ENCODE measurements around the gene RNASEL. TPM values are rescaled to one million over a fixed set of nuclear protein-coding genes. Genes with fewer than 3 reads are reported as not detected.

Gene RNASEL
- total and polyA plus RNA-seq, 3 experiments from 2014 or later: 5.3 to 8.7 (median 5.6) TPM

DNA sequence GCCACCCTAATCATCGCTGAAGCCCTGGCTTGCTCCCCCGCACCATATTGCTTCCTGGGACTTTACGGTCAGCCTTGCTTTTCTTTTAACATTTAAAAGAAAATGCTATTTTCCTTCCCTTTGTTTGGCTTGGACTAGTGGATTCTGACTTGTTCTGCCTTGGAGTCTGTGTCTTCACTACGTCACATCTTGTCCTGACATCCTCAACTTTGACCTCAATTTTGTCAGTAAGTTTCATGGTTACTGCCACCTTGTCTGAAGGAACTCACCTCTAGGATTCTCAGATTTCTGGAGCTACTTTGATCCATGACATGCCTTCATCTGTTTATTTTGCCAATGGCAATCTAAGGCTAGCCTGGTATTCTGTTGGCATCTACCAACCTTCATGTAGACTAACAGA is 4.3 kb downstream of the RNASEL start:
- H3K4me1 ChIP-seq (ENCODE audit: insufficient read depth, low read length): peaks cover 54% of the 10 kb centered on the region

DNA sequence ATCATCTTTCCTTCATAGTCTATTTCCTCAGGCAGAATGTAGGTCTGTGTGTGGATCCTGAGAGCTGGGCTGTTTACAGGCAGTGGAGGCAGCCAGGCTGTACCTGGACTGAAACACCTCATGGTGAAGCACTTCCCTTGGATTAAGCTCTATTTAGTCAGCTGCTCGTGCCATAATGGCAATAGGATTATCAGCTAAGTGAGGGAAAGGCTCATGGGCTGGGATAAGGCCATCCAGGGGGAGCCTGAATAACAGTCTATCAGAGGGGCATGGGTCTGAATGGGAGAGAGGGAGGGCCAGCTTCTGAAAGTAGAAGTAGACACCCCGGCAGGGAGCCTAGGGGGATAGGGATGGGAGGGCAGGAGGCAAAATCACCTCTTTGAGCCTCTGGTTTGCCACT is 8.3 kb downstream of the RNASEL start:
- ChIA-PET CTCF (interaction anchor here (1.2 to 1.3 kb wide), 2 partner anchors 14 to 202 kb away, joined by 3 to 5 read pairs; no protein-coding TSS in a partner anchor), POLR2A (no interaction called here)
- peaks cover 61 to 76% (median 63%) of the 10 kb centered on the region in 3 donors for H3K4me1 Mint-ChIP-seq
- H3K4me1 ChIP-seq (ENCODE audit: insufficient read depth, low read length): peaks cover 35% of the 10 kb centered on the region
- no peaks in the 10 kb centered on the region for H3K9me3 Mint-ChIP-seq
- peaks cover 18 to 89% (median 49%) of the 10 kb centered on the region in 3 donors for H3K36me3 Mint-ChIP-seq
- no peaks in the 10 kb centered on the region for H3K27me3 Mint-ChIP-seq
- H3K9me3 ChIP-seq (ENCODE audit: low read length): no peaks in the 10 kb centered on the region
- H3K27ac ChIP-seq (ENCODE audit: low read depth, low read length): no peak overlapping the region
- H3K27ac Mint-ChIP-seq: peak overlapping the region in 4 of 8 donors; percentile 15 to 92 (median 43)
- H3K4me3 Mint-ChIP-seq: peak overlapping the region in 1 of 7 donors; percentile 27
- H3K36me3 ChIP-seq (ENCODE audit: insufficient read depth, low read length): peaks cover 31% of the 10 kb centered on the region
- no peak for DNase-seq
- no peaks in the 10 kb centered on the region for H3K27me3 ChIP-seq (ENCODE audit: insufficient read depth, low read length, poor library complexity, severe bottlenecking)
- no peak overlapping the region for H3K4me3 ChIP-seq (ENCODE audit: low read length)

More for the DNA sequence above, 4.3 kb downstream of the RNASEL start:
- peaks cover 68 to 85% (median 77%) of the 10 kb centered on the region in 3 donors for H3K4me1 Mint-ChIP-seq
- Histone ChIP-seq H3K4me3 (ENCODE audit: low read length) (peak overlapping the region; percentile 26), H3K9me3 (ENCODE audit: low read length) (no peaks in the 10 kb centered on the region), H3K27me3 (ENCODE audit: insufficient read depth, low read length, poor library complexity, severe bottlenecking) (no peaks in the 10 kb centered on the region), H3K36me3 (ENCODE audit: insufficient read depth, low read length) (peaks cover 28% of the 10 kb centered on the region), H3K27ac (ENCODE audit: low read depth, low read length) (no peak overlapping the region)
- H3K27me3 Mint-ChIP-seq: no peaks in the 10 kb centered on the region
- peak overlapping the region in 4 of 8 donors; percentile 12 to 85 (median 44) for H3K27ac Mint-ChIP-seq
- peaks cover 18 to 79% (median 38%) of the 10 kb centered on the region in 3 donors for H3K36me3 Mint-ChIP-seq
- no peak for DNase-seq
- POLR2A ChIA-PET: interaction anchor here (0.6 kb wide), 1 partner anchor 255 kb away, joined by 10 read pairs; no protein-coding TSS in a partner anchor
- no peaks in the 10 kb centered on the region for H3K9me3 Mint-ChIP-seq
- CTCF ChIA-PET: no interaction called here
- H3K4me3 Mint-ChIP-seq: peak overlapping the region; percentile 51 to 79 (median 60)

DNA sequence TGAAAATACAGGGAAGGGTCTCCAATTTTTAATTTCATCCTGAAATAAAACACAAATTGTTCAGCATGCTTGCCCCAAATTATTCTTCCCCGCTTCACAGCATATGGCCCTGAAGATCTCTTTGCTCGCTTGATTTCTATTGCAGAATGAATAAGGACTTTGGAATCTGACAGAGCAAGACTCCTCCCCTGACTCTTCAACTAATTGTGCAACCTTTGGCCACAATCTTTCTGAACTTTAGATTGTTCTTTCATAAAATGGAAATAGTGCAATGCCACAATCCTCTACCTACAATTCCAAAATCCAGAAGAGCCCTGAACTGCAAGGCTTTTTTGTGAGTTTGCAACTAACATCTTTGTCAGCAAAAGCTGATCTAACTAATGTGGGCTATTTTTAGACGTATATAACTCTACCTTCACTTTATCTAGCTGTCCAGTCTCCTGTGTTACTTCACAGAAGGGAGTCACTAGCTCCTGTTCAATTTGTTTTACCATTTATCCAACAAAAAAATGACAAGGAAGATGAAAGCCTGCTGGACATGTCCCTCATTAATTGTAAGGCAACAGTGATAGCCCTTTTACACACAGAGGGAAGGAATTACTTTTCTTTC is 13.4 kb downstream of the RNASEL start:
- no peak overlapping the region for H3K27ac Mint-ChIP-seq
- Histone ChIP-seq H3K9me3 (ENCODE audit: low read length) (no peaks in the 10 kb centered on the region), H3K27me3 (ENCODE audit: insufficient read depth, low read length, poor library complexity, severe bottlenecking) (no peaks in the 10 kb centered on the region), H3K27ac (ENCODE audit: low read depth, low read length) (no peak overlapping the region), H3K4me3 (ENCODE audit: low read length) (no peak overlapping the region), H3K4me1 (ENCODE audit: insufficient read depth, low read length) (no peaks in the 10 kb centered on the region), H3K36me3 (ENCODE audit: insufficient read depth, low read length) (peaks cover 18% of the 10 kb centered on the region)
- H3K9me3 Mint-ChIP-seq: no peaks in the 10 kb centered on the region
- ChIA-PET CTCF (no interaction called here), POLR2A (no interaction called here)
- H3K4me1 Mint-ChIP-seq: peaks cover 24 to 30% (median 25%) of the 10 kb centered on the region in 3 donors
- no peak overlapping the region for H3K4me3 Mint-ChIP-seq
- H3K27me3 Mint-ChIP-seq: no peaks in the 10 kb centered on the region
- DNase-seq: no peak
- peaks cover 21 to 75% (median 43%) of the 10 kb centered on the region in 3 donors for H3K36me3 Mint-ChIP-seq

DNA sequence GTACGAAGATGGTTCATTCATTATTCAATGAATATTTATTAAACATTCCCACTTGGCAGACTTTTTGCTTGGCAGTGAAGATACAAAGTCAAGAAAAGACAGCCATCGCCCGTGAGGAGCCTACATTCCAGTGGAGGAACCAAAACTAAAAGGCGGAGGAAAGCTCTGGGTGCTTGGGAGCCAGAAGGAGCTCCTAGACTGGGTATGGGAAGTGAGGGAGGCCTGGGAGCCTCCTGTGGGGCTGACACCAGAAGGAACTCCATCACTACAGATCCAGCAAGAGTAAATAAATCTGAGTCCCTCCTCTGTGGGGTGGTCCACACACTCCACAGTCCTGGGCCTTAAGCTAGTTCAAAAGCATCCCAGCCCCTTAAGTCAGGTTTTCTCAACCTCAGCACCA is 14.9 kb downstream of the RNASEL start:
- CTCF ChIA-PET: no interaction called here
- Histone ChIP-seq H3K4me3 (ENCODE audit: low read length) (no peak overlapping the region), H3K27ac (ENCODE audit: low read depth, low read length) (no peak overlapping the region), H3K27me3 (ENCODE audit: insufficient read depth, low read length, poor library complexity, severe bottlenecking) (no peaks in the 10 kb centered on the region), H3K4me1 (ENCODE audit: insufficient read depth, low read length) (no peaks in the 10 kb centered on the region), H3K9me3 (ENCODE audit: low read length) (no peaks in the 10 kb centered on the region), H3K36me3 (ENCODE audit: insufficient read depth, low read length) (peaks cover 7% of the 10 kb centered on the region)
- peaks cover 18 to 60% (median 35%) of the 10 kb centered on the region in 3 donors for H3K36me3 Mint-ChIP-seq
- H3K4me1 Mint-ChIP-seq: peaks cover 14 to 18% (median 17%) of the 10 kb centered on the region in 3 donors
- no peak for DNase-seq
- H3K9me3 Mint-ChIP-seq: no peaks in the 10 kb centered on the region
- H3K27me3 Mint-ChIP-seq: no peaks in the 10 kb centered on the region
- no peak overlapping the region for H3K27ac Mint-ChIP-seq
- H3K4me3 Mint-ChIP-seq: no peak overlapping the region
- POLR2A ChIA-PET: no interaction called here

DNA sequence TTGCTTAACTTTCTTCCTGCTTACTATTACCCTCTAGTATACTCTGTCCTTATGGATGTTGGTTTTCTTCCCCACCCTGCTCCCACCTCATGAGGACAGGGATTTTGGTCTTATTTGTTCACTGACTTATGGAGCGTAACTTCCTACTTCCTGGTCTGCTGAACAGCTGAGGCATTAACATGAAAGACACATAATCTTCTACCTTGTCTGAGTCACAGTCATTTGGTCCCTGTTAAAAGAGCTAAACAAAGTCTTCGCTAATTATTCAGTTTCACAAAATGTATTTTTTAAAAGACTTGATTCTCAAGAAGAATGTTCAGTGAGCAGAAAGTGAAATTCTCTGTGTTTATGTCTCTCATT is 18.5 kb downstream of the RNASEL start:
- H3K27me3 Mint-ChIP-seq: no peaks in the 10 kb centered on the region
- no peak for DNase-seq
- H3K4me3 ChIP-seq (ENCODE audit: low read length): no peak overlapping the region
- POLR2A ChIA-PET: no interaction called here
- peaks cover 7% of the 10 kb centered on the region for H3K36me3 ChIP-seq (ENCODE audit: insufficient read depth, low read length)
- H3K27me3 ChIP-seq (ENCODE audit: insufficient read depth, low read length, poor library complexity, severe bottlenecking): no peaks in the 10 kb centered on the region
- H3K36me3 Mint-ChIP-seq: peaks cover 7 to 31% (median 18%) of the 10 kb centered on the region in 3 donors
- CTCF ChIA-PET: no interaction called here
- H3K4me1 ChIP-seq (ENCODE audit: insufficient read depth, low read length): no peaks in the 10 kb centered on the region
- H3K4me1 Mint-ChIP-seq: no peaks in the 10 kb centered on the region
- no peaks in the 10 kb centered on the region for H3K9me3 Mint-ChIP-seq
- no peak overlapping the region for H3K4me3 Mint-ChIP-seq
- H3K27ac ChIP-seq (ENCODE audit: low read depth, low read length): no peak overlapping the region
- H3K27ac Mint-ChIP-seq: no peak overlapping the region
- no peaks in the 10 kb centered on the region for H3K9me3 ChIP-seq (ENCODE audit: low read length)

DNA sequence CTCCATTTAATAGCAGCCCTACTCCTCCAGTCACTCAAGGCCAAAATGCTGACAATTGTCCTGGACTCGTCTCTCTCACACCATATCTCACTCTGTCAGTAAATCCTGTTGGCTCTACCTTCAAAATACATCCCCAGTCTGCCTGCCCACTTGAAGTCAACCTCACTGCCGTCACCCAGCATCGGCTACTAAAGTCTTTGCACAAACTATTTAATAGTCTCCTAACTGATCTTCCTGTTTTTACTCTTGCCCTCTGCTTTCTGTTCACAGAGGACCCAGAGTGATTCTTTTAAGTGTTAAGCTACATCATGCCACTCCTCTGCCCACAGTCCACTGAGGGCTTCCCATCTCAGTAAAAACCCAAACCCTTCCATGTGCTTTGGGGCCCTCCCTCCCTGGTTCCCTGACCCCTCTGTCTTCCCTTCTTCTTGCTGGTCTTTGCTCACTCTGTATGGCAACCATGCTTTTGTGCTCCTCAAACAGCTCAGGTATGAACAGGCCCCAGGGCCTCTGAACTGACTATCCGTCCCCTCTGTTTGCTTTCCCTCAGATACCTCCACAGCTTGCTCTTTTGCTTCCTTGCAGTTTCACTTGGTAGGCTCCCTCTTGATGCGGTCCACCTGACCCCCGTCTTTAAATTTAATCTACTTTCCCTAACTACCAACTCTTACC is 19.0 kb downstream of the RNASEL start:
- Histone ChIP-seq H3K27me3 (ENCODE audit: insufficient read depth, low read length, poor library complexity, severe bottlenecking) (no peaks in the 10 kb centered on the region), H3K27ac (ENCODE audit: low read depth, low read length) (no peak overlapping the region), H3K36me3 (ENCODE audit: insufficient read depth, low read length) (peaks cover 7% of the 10 kb centered on the region), H3K9me3 (ENCODE audit: low read length) (no peaks in the 10 kb centered on the region), H3K4me3 (ENCODE audit: low read length) (no peak overlapping the region), H3K4me1 (ENCODE audit: insufficient read depth, low read length) (no peaks in the 10 kb centered on the region)
- no peak overlapping the region for H3K4me3 Mint-ChIP-seq
- no peaks in the 10 kb centered on the region for H3K27me3 Mint-ChIP-seq
- POLR2A ChIA-PET: no interaction called here
- peaks cover 4 to 26% (median 13%) of the 10 kb centered on the region in 3 donors for H3K36me3 Mint-ChIP-seq
- DNase-seq: no peak
- no peaks in the 10 kb centered on the region for H3K9me3 Mint-ChIP-seq
- H3K27ac Mint-ChIP-seq: no peak overlapping the region
- no peaks in the 10 kb centered on the region for H3K4me1 Mint-ChIP-seq
- CTCF ChIA-PET: no interaction called here

DNA sequence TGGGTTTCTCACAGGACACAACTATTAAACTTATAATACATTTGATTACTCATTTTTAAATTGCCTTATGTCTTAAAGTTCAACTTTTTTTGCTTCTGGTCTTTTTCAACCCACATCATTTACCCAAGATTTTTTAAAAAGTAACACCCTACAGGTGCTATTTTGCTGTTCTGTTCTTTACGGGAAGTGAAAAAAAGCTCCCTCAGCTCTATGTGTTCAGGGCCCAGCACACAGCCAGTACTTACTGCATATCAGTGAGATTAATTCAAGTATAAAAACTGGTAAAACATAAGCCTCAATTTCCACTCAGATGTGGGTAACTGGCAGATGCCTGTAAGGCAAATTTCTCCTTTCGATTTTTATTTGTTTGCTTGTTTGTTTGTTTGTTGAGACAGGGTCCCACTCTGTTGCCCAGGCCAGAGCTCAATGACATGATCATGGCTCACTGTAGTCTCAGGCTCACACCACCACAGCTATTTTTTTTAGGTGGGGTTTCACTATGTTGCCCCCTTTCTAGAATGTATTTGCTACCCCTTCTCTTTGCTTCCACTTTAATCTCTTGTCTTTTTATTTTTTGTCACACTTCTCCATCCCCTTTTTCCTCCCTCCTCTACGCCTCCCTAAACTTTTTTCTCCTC is 20.3 kb downstream of the RNASEL start:
- Histone ChIP-seq H3K36me3 (ENCODE audit: insufficient read depth, low read length) (no peaks in the 10 kb centered on the region), H3K4me1 (ENCODE audit: insufficient read depth, low read length) (no peaks in the 10 kb centered on the region), H3K27me3 (ENCODE audit: insufficient read depth, low read length, poor library complexity, severe bottlenecking) (no peaks in the 10 kb centered on the region), H3K9me3 (ENCODE audit: low read length) (no peaks in the 10 kb centered on the region), H3K4me3 (ENCODE audit: low read length) (no peak overlapping the region), H3K27ac (ENCODE audit: low read depth, low read length) (no peak overlapping the region)
- peaks cover 4 to 14% (median 8%) of the 10 kb centered on the region in 3 donors for H3K36me3 Mint-ChIP-seq
- no peaks in the 10 kb centered on the region for H3K27me3 Mint-ChIP-seq
- DNase-seq: no peak
- H3K4me3 Mint-ChIP-seq: no peak overlapping the region
- no peaks in the 10 kb centered on the region for H3K9me3 Mint-ChIP-seq
- no peak overlapping the region for H3K27ac Mint-ChIP-seq
- no peaks in the 10 kb centered on the region for H3K4me1 Mint-ChIP-seq
- ChIA-PET CTCF (no interaction called here), POLR2A (no interaction called here)

DNA sequence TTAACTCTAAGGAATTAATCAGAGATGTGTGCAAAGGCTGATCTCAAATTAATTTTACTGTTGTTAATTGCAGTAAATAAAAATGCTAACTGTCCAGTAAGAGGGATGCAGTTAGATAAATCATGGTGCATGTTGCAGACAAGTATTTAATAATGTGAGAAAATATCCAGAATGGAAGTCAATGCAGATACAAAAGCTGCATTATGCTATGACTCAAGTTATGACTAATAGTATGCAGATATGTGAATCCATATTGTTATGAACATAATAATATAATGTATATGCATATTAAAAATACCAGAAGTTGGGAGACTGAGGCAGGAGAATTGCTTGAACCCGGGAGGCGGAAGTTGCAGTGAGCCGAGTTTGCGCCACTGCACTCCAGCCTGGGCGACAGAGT is 21.4 kb downstream of the RNASEL start:
- DNase-seq: no peak
- H3K27ac Mint-ChIP-seq: no peak overlapping the region
- H3K4me3 Mint-ChIP-seq: no peak overlapping the region
- Histone ChIP-seq H3K36me3 (ENCODE audit: insufficient read depth, low read length) (no peaks in the 10 kb centered on the region), H3K27me3 (ENCODE audit: insufficient read depth, low read length, poor library complexity, severe bottlenecking) (no peaks in the 10 kb centered on the region), H3K27ac (ENCODE audit: low read depth, low read length) (no peak overlapping the region), H3K4me3 (ENCODE audit: low read length) (no peak overlapping the region), H3K9me3 (ENCODE audit: low read length) (no peaks in the 10 kb centered on the region), H3K4me1 (ENCODE audit: insufficient read depth, low read length) (no peaks in the 10 kb centered on the region)
- peaks cover 0 to 3% (median 0%) of the 10 kb centered on the region in 3 donors for H3K36me3 Mint-ChIP-seq
- no peaks in the 10 kb centered on the region for H3K4me1 Mint-ChIP-seq
- CTCF ChIA-PET: no interaction called here
- H3K9me3 Mint-ChIP-seq: no peaks in the 10 kb centered on the region
- POLR2A ChIA-PET: no interaction called here
- no peaks in the 10 kb centered on the region for H3K27me3 Mint-ChIP-seq
